OCI-LY7 (cell line): ENCODE measurements around the gene RALA. TPM values are rescaled to one million over a fixed set of nuclear protein-coding genes. Genes with fewer than 3 reads are reported as not detected.

ENCODE experiments used
- BruUV-seq: library from RNA; stranded (reverse); fragments of 400-500 nt; replicated peaks from 2 replicates; lab custom pipeline; 2021; lab: Mats Ljungman, UMichigan
- CTCF ChIA-PET: fragments of 300-600 bp; sonication (Branson Sonifier 250); formaldehyde crosslinking; loops from one replicate; lab custom pipeline; 2022; ENCODE audit warnings: antibody characterized with exemption; ENCODE audit not compliant: unreplicated experiment; lab: Charles Lee
- POLR2A ChIA-PET: fragments of 300-600 bp; sonication (Branson Sonifier 250); formaldehyde crosslinking; loops from one replicate; lab custom pipeline; 2022; ENCODE audit warnings: antibody characterized with exemption; lab: Charles Lee
- DNase-seq: peaks from one replicate; pipeline ENCODE4 v3.0.0-alpha.2; 2015; ENCODE audit warnings: low spot score
- H2AFZ ChIP-seq: fragments of 200-600 bp; sonication (generic), shearing (Covaris generic); 2 replicates; pipeline ENCODE4 v1.6.1; 2014; ENCODE audit warnings: mild to moderate bottlenecking, antibody characterized with exemption, low read length, moderate library complexity
- H3K27ac ChIP-seq: fragments of 200-600 bp; sonication (generic); 2 replicates; pipeline ENCODE4 v1.5.1; 2014; ENCODE audit warnings: mixed run types, low read depth, mild to moderate bottlenecking, moderate library complexity, low read length, inconsistent platforms; ENCODE audit not compliant: poor library complexity, severe bottlenecking
- H3K36me3 ChIP-seq: fragments of 200-600 bp; sonication (generic); 2 replicates; pipeline ENCODE4 v1.6.1; 2014; ENCODE audit warnings: mild to moderate bottlenecking, antibody characterized with exemption, low read length, moderate library complexity, mixed read lengths; ENCODE audit not compliant: insufficient read depth
- H3K4me1 ChIP-seq: fragments of 200-600 bp; sonication (generic); 2 replicates; pipeline ENCODE4 v1.5.1; 2014; ENCODE audit warnings: mild to moderate bottlenecking, low read length; ENCODE audit not compliant: insufficient read depth, poor library complexity, severe bottlenecking
- H3K4me2 ChIP-seq: fragments of 200-600 bp; sonication (generic); 2 replicates; pipeline ENCODE4 v1.6.1; 2014; ENCODE audit warnings: mild to moderate bottlenecking, low read length
- H3K4me3 ChIP-seq: fragments of 200-600 bp; sonication (generic); 2 replicates; pipeline ENCODE4 v1.5.1; 2014; ENCODE audit warnings: mild to moderate bottlenecking, low read depth, low read length; ENCODE audit not compliant: poor library complexity, severe bottlenecking
- H3K79me2 ChIP-seq: fragments of 200-600 bp; sonication (generic); 2 replicates; pipeline ENCODE4 v1.6.1; 2016; ENCODE audit warnings: low read depth, mild to moderate bottlenecking, low read length, moderate library complexity, mixed read lengths; ENCODE audit not compliant: insufficient read depth
- H3K9me2 ChIP-seq: fragments of 200-600 bp; sonication (generic); 2 replicates; pipeline ENCODE4 v1.6.1; 2016; ENCODE audit warnings: mild to moderate bottlenecking, low read length, mixed read lengths; ENCODE audit not compliant: insufficient read depth
- H3K9me3 ChIP-seq: fragments of 200-600 bp; sonication (generic); 2 replicates; pipeline ENCODE4 v1.6.1; 2014; ENCODE audit warnings: mild to moderate bottlenecking, mixed run types, low read length, mixed read lengths
- H4K20me1 ChIP-seq: fragments of 200-600 bp; sonication (generic); 2 replicates; pipeline ENCODE4 v1.6.1; 2014; ENCODE audit warnings: mild to moderate bottlenecking, antibody characterized with exemption, low read length, moderate library complexity, mixed read lengths; ENCODE audit not compliant: insufficient read depth
- EZH2phosphoT487 ChIP-seq: fragments of 200-600 bp; sonication (generic); IDR thresholded peaks from 2 replicates; pipeline ENCODE4 v1.6.1; 2018; ENCODE audit warnings: low read depth, borderline replicate concordance, mild to moderate bottlenecking, mixed run types, antibody characterized with exemption, low read length, moderate library complexity, mixed read lengths
- intact Hi-C: fragments of 100-400 bp; cut with micrococcal nuclease; formaldehyde crosslinking; loops from one replicate; pipeline ENCODE4 v1.10.0; 2022; ENCODE audit not compliant: unreplicated experiment
- total RNA-seq, 2 experiments: library from RNA; depleted of rRNA in 1 of 2; stranded (reverse); fragments of >200 nt in 1 of 2; shearing (Covaris generic) in 1 of 2; gene quantifications; 2 replicates each; pipeline ENCODE4 v1.2.3, GENCODE V29; 2014 to 2022
- TF ChIP-seq, protein P1 (sequence below): fragments of 200-600 bp; sonication (generic); conservative IDR thresholded peaks from 2 replicates; pipeline ENCODE4 v1.5.1; 2014; ENCODE audit warnings: mild to moderate bottlenecking, antibody characterized with exemption, low read length, moderate library complexity, mixed read lengths

The RALA gene
- total RNA-seq, 2 experiments from 2014 or later: 6.4 to 31.0 TPM

DNA sequence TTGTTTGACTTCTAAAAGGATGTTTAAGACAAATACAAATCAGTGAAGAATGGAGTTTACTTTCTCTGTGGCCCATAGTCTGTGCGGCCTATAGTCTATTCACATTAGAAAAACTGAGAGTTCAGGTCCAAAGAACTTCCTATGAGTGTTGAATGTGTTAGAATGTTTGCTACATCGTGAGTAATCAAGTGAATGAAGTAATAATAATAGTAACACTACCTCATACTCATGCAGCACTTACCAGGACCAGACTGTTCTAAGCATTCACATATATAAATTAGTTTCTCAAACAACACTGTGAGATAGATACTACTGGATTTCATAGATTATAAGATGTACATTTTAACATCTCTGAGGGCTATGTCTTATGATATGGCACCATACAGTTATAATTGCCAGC lies 70.4 kb downstream of the RALA start:
- Histone ChIP-seq H4K20me1 (no peaks in the 10 kb centered on the region), H3K4me1 (no peaks in the 10 kb centered on the region), H3K9me3 (no peaks in the 10 kb centered on the region), H3K4me3 (no peak overlapping the region), H3K27ac (no peak overlapping the region), H3K79me2 (no peaks in the 10 kb centered on the region), H3K36me3 (peaks cover 54% of the 10 kb centered on the region), H2AFZ (no peak overlapping the region), H3K4me2 (no peak overlapping the region), H3K9me2 (no peaks in the 10 kb centered on the region)
- ChIA-PET POLR2A (no interaction called here), CTCF (no interaction called here)
- TF ChIP-seq EZH2phosphoT487: no peak
- TF ChIP-seq, protein P1, sequence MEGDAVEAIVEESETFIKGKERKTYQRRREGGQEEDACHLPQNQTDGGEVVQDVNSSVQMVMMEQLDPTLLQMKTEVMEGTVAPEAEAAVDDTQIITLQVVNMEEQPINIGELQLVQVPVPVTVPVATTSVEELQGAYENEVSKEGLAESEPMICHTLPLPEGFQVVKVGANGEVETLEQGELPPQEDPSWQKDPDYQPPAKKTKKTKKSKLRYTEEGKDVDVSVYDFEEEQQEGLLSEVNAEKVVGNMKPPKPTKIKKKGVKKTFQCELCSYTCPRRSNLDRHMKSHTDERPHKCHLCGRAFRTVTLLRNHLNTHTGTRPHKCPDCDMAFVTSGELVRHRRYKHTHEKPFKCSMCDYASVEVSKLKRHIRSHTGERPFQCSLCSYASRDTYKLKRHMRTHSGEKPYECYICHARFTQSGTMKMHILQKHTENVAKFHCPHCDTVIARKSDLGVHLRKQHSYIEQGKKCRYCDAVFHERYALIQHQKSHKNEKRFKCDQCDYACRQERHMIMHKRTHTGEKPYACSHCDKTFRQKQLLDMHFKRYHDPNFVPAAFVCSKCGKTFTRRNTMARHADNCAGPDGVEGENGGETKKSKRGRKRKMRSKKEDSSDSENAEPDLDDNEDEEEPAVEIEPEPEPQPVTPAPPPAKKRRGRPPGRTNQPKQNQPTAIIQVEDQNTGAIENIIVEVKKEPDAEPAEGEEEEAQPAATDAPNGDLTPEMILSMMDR: no peak
- intact Hi-C loops: no loop called here
- DNase-seq: no peak
- no TSS peak for BruUV-seq

DNA sequence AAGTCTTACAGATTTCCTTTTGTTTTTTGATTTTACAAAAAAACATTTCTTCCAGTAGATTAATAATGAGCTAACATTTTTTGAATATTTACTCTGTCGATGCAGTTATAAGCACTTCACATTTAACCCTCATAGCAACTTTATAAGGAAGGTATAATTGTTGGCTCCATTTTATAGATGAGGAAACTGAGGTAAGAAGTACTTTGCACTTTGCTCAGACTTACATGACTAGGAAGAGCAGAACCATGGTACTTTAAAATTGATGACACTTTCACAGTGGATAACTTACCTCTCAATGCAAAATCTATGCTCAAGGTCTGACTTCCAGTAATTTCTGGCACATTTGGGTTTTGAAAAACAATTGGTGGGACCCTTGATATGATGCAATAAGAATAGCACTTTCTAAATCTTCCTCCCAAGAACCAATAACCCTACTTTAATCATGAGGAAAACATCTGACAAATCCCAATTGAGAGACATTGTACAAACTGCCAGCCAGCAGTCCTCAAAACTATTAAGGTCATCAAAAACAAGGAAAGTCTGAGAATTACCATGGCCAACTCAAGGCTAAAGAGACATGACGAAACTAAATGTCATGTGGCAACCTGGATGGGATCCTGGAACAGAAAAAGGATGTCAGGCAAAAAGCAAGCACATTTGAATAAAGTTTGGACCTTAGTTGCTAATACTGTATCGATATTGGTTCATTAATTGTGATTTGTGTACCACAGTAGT lies 72.6 kb downstream of the RALA start:
- Histone ChIP-seq H3K4me2 (no peak overlapping the region), H3K36me3 (peaks cover 50% of the 10 kb centered on the region), H2AFZ (no peak overlapping the region), H3K4me1 (no peaks in the 10 kb centered on the region), H3K79me2 (no peaks in the 10 kb centered on the region), H3K4me3 (no peak overlapping the region), H4K20me1 (no peaks in the 10 kb centered on the region), H3K9me3 (no peaks in the 10 kb centered on the region), H3K27ac (no peak overlapping the region), H3K9me2 (no peaks in the 10 kb centered on the region)
- ChIA-PET CTCF (no interaction called here), POLR2A (interaction anchor here (0.8 to 1.0 kb wide), 2 partner anchors 12 to 22 kb away, joined by 4 to 7 read pairs; no protein-coding TSS in a partner anchor)
- intact Hi-C loops: no loop called here
- TF ChIP-seq, protein P1: no peak
- no TSS peak for BruUV-seq
- DNase-seq: no peak

DNA sequence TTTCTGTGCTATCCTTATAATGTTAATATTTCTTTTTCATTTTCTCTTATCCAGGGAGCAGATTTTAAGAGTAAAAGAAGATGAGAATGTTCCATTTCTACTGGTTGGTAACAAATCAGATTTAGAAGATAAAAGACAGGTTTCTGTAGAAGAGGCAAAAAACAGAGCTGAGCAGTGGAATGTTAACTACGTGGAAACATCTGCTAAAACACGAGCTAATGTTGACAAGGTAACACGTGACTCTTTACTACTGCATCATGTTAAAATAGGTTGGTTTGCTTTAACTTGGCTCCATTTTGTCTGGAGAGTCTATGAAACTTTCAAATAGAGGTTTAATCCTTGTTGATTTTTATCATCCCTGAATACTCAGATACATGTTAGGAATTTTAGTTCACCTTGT lies 73.3 kb downstream of the RALA start:
- H3K9me2 ChIP-seq: no peaks in the 10 kb centered on the region
- no peak overlapping the region for H3K4me3 ChIP-seq
- no peaks in the 10 kb centered on the region for H3K4me1 ChIP-seq
- no peak overlapping the region for H3K27ac ChIP-seq
- intact Hi-C loops: no loop called here
- no peaks in the 10 kb centered on the region for H3K79me2 ChIP-seq
- TF ChIP-seq, protein P1: no peak
- no peak for TF ChIP-seq EZH2phosphoT487
- CTCF ChIA-PET: no interaction called here
- no TSS peak for BruUV-seq
- H2AFZ ChIP-seq: no peak overlapping the region
- no peak for DNase-seq
- H3K9me3 ChIP-seq: no peaks in the 10 kb centered on the region
- POLR2A ChIA-PET: interaction anchor here (0.8 to 1.0 kb wide), 2 partner anchors 11 to 22 kb away, joined by 4 to 7 read pairs; no protein-coding TSS in a partner anchor
- H3K36me3 ChIP-seq: peaks cover 45% of the 10 kb centered on the region
- no peaks in the 10 kb centered on the region for H4K20me1 ChIP-seq
- H3K4me2 ChIP-seq: no peak overlapping the region
